Endodermal cell (in vitro differentiated cells): Measurements from ENCODE around the gene ADGRG6. TPM values are rescaled to one million over a fixed set of nuclear protein-coding genes. Genes with fewer than 3 reads are reported as not detected.
"Not testable (repeated sequence)": the region's sequence is repeated elsewhere in the genome, so short reads cannot be mapped to it uniquely, and the experiment has no call there.

ENCODE experiments used
- DNase-seq: peaks from one replicate; pipeline ENCODE4 v3.0.0-alpha.2; 2017
- H3K27ac ChIP-seq: 2 replicates; pipeline ENCODE4 v1.5.1; 2013; ENCODE audit warnings: mild to moderate bottlenecking, low read depth, low read length, moderate library complexity
- H3K27me3 ChIP-seq: 2 replicates; pipeline ENCODE4 v1.6.1; 2013; ENCODE audit warnings: mild to moderate bottlenecking, low read length, moderate library complexity; ENCODE audit not compliant: insufficient read depth, control insufficient read depth, poor library complexity, severe bottlenecking
- H3K36me3 ChIP-seq: 2 replicates; pipeline ENCODE4 v1.7.0; 2013; ENCODE audit warnings: mild to moderate bottlenecking, low read length, moderate library complexity; ENCODE audit not compliant: control insufficient read depth, insufficient read depth
- H3K4me1 ChIP-seq: one replicate; pipeline ENCODE4 v1.7.0; 2013; ENCODE audit warnings: low read length; ENCODE audit not compliant: control insufficient read depth, insufficient read depth
- H3K4me3 ChIP-seq: 2 replicates; pipeline ENCODE4 v1.5.1; 2013; ENCODE audit warnings: mild to moderate bottlenecking, low read length, moderate library complexity
- H3K9ac ChIP-seq: 2 replicates; pipeline ENCODE4 v1.6.1; 2013; ENCODE audit warnings: mild to moderate bottlenecking, low read length, moderate library complexity; ENCODE audit not compliant: poor library complexity, severe bottlenecking; ENCODE audit errors: extremely low read depth
- H3K9me3 ChIP-seq: 2 replicates; pipeline ENCODE4 v1.6.1; 2013; ENCODE audit warnings: mild to moderate bottlenecking, low read length, moderate library complexity; ENCODE audit not compliant: control insufficient read depth
- H3K27ac Mint-ChIP-seq: 2 replicates; pipeline ENCODE4 v1.8.0; 2020; ENCODE audit warnings: mixed read lengths
- H3K27me3 Mint-ChIP-seq: 2 replicates; pipeline ENCODE4 v1.8.0; 2021; ENCODE audit warnings: mild to moderate bottlenecking, mixed read lengths; ENCODE audit not compliant: insufficient read depth
- H3K36me3 Mint-ChIP-seq: 2 replicates; pipeline ENCODE4 v1.8.0; 2020; ENCODE audit warnings: low read depth, mixed read lengths
- H3K4me1 Mint-ChIP-seq: 2 replicates; pipeline ENCODE4 v1.8.0; 2020; ENCODE audit warnings: mixed read lengths
- H3K4me3 Mint-ChIP-seq: 2 replicates; pipeline ENCODE4 v1.8.0; 2020; ENCODE audit warnings: mild to moderate bottlenecking, moderate library complexity, mixed read lengths
- H3K9me3 Mint-ChIP-seq: 2 replicates; pipeline ENCODE4 v1.8.0; 2020; ENCODE audit warnings: mild to moderate bottlenecking, mixed read lengths
- WGBS, 2 experiments: methylation state at CpG; one replicate each; pipeline versions ENCODE4 v1.1.5 to v1.1.7; 2013; ENCODE audit warnings: missing lambda C conversion rate in 2 of 2, mixed read lengths in 1 of 2; ENCODE audit not compliant: insufficient coverage in 1 of 2, insufficient read length in 1 of 2; 5-methylcytosine and 5-hydroxymethylcytosine counted together
- total RNA-seq, 2 donors: library from RNA; stranded (reverse); fragmentation: NEBNext Ultra II Directional in 1 of 2; extraction: Animal tissue kit (Norgen Biotek cat#: 25700) in 1 of 2; gene quantifications; 2 replicates in 1 of 2; 3 replicates in 1 of 2; pipeline ENCODE4 v1.2.1, GENCODE V29; 2021
- TF ChIP-seq, protein P1 (sequence below): fragments of 200-600 bp; sonication (generic); conservative IDR thresholded peaks from 2 replicates; pipeline ENCODE4 v1.5.0; 2021; ENCODE audit warnings: antibody characterized with exemption, mild to moderate bottlenecking

ADGRG6 gene
- total RNA-seq, 2 donors from 2014 or later: 20.4 to 26.8 TPM

DNA sequence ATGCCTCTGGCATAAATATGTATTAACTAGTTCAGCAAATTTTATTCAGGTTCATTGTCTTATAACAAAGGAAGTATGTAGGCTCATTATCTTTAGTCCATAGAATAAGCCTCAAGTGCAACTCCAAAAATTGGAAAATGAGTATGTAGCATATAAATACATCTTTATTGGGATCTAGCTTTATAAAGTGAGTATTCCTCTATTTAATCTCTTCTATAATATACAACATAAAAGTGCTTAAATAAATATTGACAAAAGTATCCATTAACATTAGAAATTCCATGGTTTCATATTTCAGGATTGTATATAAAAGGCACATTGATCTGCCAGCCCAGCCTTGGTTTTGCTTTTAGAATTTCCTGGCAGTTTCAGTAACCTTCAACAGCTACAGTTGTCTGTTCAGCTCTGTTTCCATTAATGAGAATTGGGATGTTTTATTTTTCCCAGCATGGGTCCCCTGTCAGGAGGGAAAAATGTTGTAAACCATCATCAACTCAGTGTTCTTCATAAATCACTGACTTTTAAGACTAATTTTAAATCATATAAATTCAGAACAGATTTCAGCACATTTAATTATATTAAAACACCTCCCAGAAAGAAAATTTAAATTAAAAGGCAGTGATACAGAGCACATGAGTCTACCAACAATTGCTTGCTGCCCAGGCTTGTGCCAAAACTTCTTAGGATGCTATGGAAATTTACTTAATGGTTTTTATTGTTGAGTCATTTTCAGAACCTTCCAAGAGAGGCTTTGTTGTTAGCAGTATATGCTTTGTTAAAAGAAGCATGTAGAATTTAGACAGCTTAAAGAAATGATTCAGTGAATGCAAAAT lies 119.7 kb downstream of the ADGRG6 start:
- Histone ChIP-seq H3K36me3 (no peaks in the 10 kb centered on the region), H3K9ac (no peak overlapping the region), H3K27ac (no peak overlapping the region), H3K4me1 (no peaks in the 10 kb centered on the region), H3K27me3 (no peaks in the 10 kb centered on the region), H3K9me3 (peaks cover 4% of the 10 kb centered on the region), H3K4me3 (no peak overlapping the region)
- H3K4me1 Mint-ChIP-seq: peaks cover 1% of the 10 kb centered on the region
- no peak overlapping the region for H3K4me3 Mint-ChIP-seq
- no peaks in the 10 kb centered on the region for H3K27me3 Mint-ChIP-seq
- TF ChIP-seq, protein P1, sequence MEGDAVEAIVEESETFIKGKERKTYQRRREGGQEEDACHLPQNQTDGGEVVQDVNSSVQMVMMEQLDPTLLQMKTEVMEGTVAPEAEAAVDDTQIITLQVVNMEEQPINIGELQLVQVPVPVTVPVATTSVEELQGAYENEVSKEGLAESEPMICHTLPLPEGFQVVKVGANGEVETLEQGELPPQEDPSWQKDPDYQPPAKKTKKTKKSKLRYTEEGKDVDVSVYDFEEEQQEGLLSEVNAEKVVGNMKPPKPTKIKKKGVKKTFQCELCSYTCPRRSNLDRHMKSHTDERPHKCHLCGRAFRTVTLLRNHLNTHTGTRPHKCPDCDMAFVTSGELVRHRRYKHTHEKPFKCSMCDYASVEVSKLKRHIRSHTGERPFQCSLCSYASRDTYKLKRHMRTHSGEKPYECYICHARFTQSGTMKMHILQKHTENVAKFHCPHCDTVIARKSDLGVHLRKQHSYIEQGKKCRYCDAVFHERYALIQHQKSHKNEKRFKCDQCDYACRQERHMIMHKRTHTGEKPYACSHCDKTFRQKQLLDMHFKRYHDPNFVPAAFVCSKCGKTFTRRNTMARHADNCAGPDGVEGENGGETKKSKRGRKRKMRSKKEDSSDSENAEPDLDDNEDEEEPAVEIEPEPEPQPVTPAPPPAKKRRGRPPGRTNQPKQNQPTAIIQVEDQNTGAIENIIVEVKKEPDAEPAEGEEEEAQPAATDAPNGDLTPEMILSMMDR: no peak
- peaks cover 8% of the 10 kb centered on the region for H3K9me3 Mint-ChIP-seq
- no peak for DNase-seq
- H3K36me3 Mint-ChIP-seq: peaks cover 17% of the 10 kb centered on the region
- H3K27ac Mint-ChIP-seq: no peak overlapping the region

DNA sequence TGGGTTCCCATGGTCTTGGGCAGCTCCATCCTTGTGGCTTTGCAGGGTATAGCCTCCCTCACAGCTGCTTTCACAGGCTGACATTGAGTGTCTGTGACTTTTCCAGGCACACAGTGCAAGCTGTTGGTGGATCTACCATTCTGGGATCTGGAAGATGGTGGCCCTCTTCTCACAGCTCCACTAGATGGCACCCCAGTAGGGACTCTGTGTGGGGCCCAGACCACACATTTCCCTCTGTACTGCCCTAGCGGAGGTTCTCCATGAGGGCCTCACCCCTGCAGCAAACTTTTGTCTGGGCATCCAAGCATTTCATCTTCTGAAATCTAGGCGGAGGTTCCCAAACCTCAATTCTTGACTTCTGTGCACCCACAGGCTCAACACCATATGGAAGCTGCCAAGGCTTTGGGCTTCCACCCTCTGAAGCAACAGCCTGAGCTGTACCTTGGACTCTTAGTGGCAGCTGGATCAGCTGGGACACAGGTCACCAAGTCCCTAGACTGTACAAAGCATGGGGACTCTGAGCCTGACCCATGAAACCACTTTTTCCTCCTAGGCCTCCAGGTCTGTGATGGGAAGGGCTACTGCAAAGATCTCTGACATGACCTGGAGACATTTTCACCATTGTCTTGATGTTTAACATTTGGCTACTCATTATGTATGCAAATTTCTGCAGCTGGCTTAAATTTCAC lies 124.8 kb downstream of the ADGRG6 start:
- not testable (repeated sequence) for H3K4me1 ChIP-seq, DNase-seq, H3K4me1 Mint-ChIP-seq, H3K27me3 ChIP-seq, H3K9ac ChIP-seq, H3K36me3 ChIP-seq, H3K27ac ChIP-seq, H3K4me3 Mint-ChIP-seq, H3K27me3 Mint-ChIP-seq, H3K27ac Mint-ChIP-seq
- peaks cover 32% of the 10 kb centered on the region for H3K9me3 ChIP-seq
- Mint-ChIP-seq H3K36me3 (peaks cover 27% of the 10 kb centered on the region), H3K9me3 (peaks cover 27% of the 10 kb centered on the region)
- 94 to 100% methylated on average over 2 of the region's 2 CpGs for WGBS, 2 experiments
- H3K4me3 ChIP-seq: peak overlapping the region; percentile 13

DNA sequence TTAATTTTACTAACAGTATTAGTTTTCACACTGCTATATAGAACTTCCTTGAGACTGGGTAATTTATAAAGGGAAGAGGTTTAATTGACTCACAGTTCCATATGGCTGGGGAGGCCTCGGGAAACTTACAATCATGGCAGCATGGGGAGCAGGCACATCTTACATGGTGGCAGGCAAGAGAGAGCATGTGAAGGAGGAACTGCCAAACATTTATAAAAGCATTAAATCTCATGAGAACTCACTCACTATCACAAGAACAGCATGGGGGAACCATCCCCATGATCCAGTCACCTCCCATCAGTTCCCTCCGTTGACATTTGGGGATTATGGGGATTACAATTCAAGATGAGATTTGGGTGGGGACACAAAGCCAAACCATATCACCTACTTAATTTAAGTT lies 126.7 kb downstream of the ADGRG6 start:
- H3K4me1 Mint-ChIP-seq, H3K4me1 ChIP-seq, H3K27ac ChIP-seq, H3K9ac ChIP-seq, H3K27ac Mint-ChIP-seq, DNase-seq, H3K4me3 Mint-ChIP-seq, H3K27me3 ChIP-seq, H3K36me3 ChIP-seq, H3K27me3 Mint-ChIP-seq: not testable (repeated sequence)
- WGBS, 2 experiments: 94% methylated on average over 2 of the region's 2 CpGs; no CpG with 5 or more reads in 1 of the 2 experiments
- H3K9me3 ChIP-seq: peaks cover 32% of the 10 kb centered on the region
- Mint-ChIP-seq H3K9me3 (peaks cover 25% of the 10 kb centered on the region), H3K36me3 (peaks cover 27% of the 10 kb centered on the region)
- peak overlapping the region; percentile 28 for H3K4me3 ChIP-seq

DNA sequence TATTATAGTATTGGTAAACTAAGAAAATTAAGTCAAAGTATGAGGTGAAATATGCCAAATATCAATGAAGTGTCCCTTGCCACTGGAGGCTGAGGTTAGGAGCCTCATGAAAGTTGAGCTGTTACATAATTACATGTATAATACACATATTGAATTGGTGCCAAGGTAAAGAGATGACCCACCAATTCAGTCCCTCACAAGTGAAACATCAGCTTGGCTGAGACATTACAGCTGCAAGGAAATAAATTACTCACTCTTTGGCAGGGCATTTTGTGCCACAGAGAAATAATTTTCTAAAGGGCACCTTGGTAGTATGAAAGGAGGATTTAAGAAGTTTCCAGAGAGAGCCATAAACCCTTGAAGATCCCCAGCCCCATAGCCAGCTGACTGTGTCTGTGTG lies 127.4 kb downstream of the ADGRG6 start:
- no peaks in the 10 kb centered on the region for H3K27me3 ChIP-seq
- Mint-ChIP-seq H3K27me3 (no peaks in the 10 kb centered on the region), H3K4me1 (no peaks in the 10 kb centered on the region), H3K27ac (no peak overlapping the region), H3K9me3 (peaks cover 25% of the 10 kb centered on the region), H3K4me3 (no peak overlapping the region), H3K36me3 (peaks cover 27% of the 10 kb centered on the region)
- no peak for DNase-seq
- no peaks in the 10 kb centered on the region for H3K4me1 ChIP-seq
- H3K36me3 ChIP-seq: no peaks in the 10 kb centered on the region
- peaks cover 32% of the 10 kb centered on the region for H3K9me3 ChIP-seq
- TF ChIP-seq, protein P1: no peak
- no peak overlapping the region for H3K27ac ChIP-seq
- no peak overlapping the region for H3K4me3 ChIP-seq
- H3K9ac ChIP-seq: no peak overlapping the region
